H9 (cell line): ENCODE data around the gene GET3. TPM values are rescaled to one million over a fixed set of nuclear protein-coding genes. Genes with fewer than 3 reads are reported as not detected.
A peak's percentile ranks its signal among the peaks of the same experiment; 100 is the strongest.

Source experiments
- DNase-seq: peaks from one replicate; pipeline ENCODE4 v3.0.0-alpha.2; 2017
- H2AFZ ChIP-seq: one replicate; pipeline ENCODE4 v1.6.1; 2013; ENCODE audit warnings: mild to moderate bottlenecking, low read length, control low read depth, moderate library complexity
- H2AK5ac ChIP-seq: 2 replicates; pipeline ENCODE4 v1.6.1; 2013; ENCODE audit warnings: low read length, control low read depth, mixed read lengths; ENCODE audit not compliant: insufficient read length
- H2BK120ac ChIP-seq: one replicate; pipeline ENCODE4 v1.6.1; 2013; ENCODE audit warnings: low read depth, mild to moderate bottlenecking, low read length, control low read depth, inconsistent platforms; ENCODE audit not compliant: poor library complexity, severe bottlenecking
- H2BK12ac ChIP-seq: 2 replicates; pipeline ENCODE4 v1.6.1; 2013; ENCODE audit warnings: low read length, control low read depth, mixed read lengths, low read depth; ENCODE audit not compliant: insufficient read length
- H2BK15ac ChIP-seq: 2 replicates; pipeline ENCODE4 v1.6.1; 2013; ENCODE audit warnings: low read depth, low read length, control low read depth
- H2BK20ac ChIP-seq: one replicate; pipeline ENCODE4 v1.6.1; 2013; ENCODE audit warnings: low read depth, mild to moderate bottlenecking, low read length, control low read depth, inconsistent platforms; ENCODE audit not compliant: poor library complexity, severe bottlenecking
- H2BK5ac ChIP-seq: 2 replicates; pipeline ENCODE4 v1.6.1; 2013; ENCODE audit warnings: low read length, control low read depth, mixed read lengths; ENCODE audit not compliant: insufficient read length
- H3K14ac ChIP-seq: 2 replicates; pipeline ENCODE4 v1.6.1; 2013; ENCODE audit warnings: low read length, control low read depth; ENCODE audit not compliant: insufficient read depth
- H3K18ac ChIP-seq: 2 replicates; pipeline ENCODE4 v1.6.1; 2013; ENCODE audit warnings: low read depth, mild to moderate bottlenecking, mixed read lengths, low read length, control low read depth; ENCODE audit not compliant: insufficient read length
- H3K23ac ChIP-seq: 2 replicates; pipeline ENCODE4 v1.6.1; 2013; ENCODE audit warnings: low read length, control low read depth, mixed read lengths, low read depth; ENCODE audit not compliant: insufficient read length
- H3K23me2 ChIP-seq: 2 replicates; pipeline ENCODE4 v1.6.1; 2013; ENCODE audit warnings: low read depth, mild to moderate bottlenecking, mixed read lengths, low read length, control low read depth; ENCODE audit not compliant: insufficient read length, poor library complexity, severe bottlenecking
- H3K27ac ChIP-seq: 2 replicates; pipeline ENCODE4 v1.5.1; 2013; ENCODE audit warnings: low read length, control low read depth, mixed read lengths, low read depth; ENCODE audit not compliant: insufficient read length
- H3K27me3 ChIP-seq: 2 replicates; pipeline ENCODE4 v1.6.1; 2013; ENCODE audit warnings: low read length, control low read depth, inconsistent platforms; ENCODE audit not compliant: insufficient read depth
- H3K4ac ChIP-seq: 2 replicates; pipeline ENCODE4 v1.6.1; 2013; ENCODE audit warnings: low read depth, mild to moderate bottlenecking, control low read depth, inconsistent platforms, low read length, moderate library complexity
- H3K4me1 ChIP-seq: 2 replicates; pipeline ENCODE4 v1.6.1; 2013; ENCODE audit warnings: low read length, control low read depth, inconsistent platforms; ENCODE audit not compliant: insufficient read depth
- H3K4me2 ChIP-seq: 2 replicates; pipeline ENCODE4 v1.6.1; 2013; ENCODE audit warnings: low read length, control low read depth, mixed read lengths; ENCODE audit not compliant: insufficient read length, insufficient read depth
- H3K56ac ChIP-seq: 2 replicates; pipeline ENCODE4 v1.6.1; 2013; ENCODE audit warnings: low read depth, mild to moderate bottlenecking, mixed read lengths, low read length, control low read depth; ENCODE audit not compliant: insufficient read length
- H3K79me1 ChIP-seq: 2 replicates; pipeline ENCODE4 v1.6.1; 2013; ENCODE audit warnings: low read depth, mild to moderate bottlenecking, moderate library complexity, low read length, control low read depth, inconsistent platforms; ENCODE audit not compliant: insufficient read depth, poor library complexity, severe bottlenecking
- H3K79me2 ChIP-seq: 2 replicates; pipeline ENCODE4 v1.6.1; 2013; ENCODE audit warnings: low read length, control low read depth, inconsistent platforms; ENCODE audit not compliant: insufficient read depth
- H3K9ac ChIP-seq: 2 replicates; pipeline ENCODE4 v1.6.1; 2013; ENCODE audit warnings: low read length, control low read depth, mixed read lengths; ENCODE audit not compliant: insufficient read length; ENCODE audit errors: extremely low read depth
- H3K9me3 ChIP-seq: one replicate; pipeline ENCODE4 v1.6.1; 2013; ENCODE audit warnings: low read depth, low read length, inconsistent platforms; ENCODE audit not compliant: control insufficient read depth
- H3T11ph ChIP-seq: one replicate; pipeline ENCODE4 v1.6.1; 2013; ENCODE audit warnings: mild to moderate bottlenecking, low read length, control low read depth, inconsistent platforms
- H4K20me1 ChIP-seq: one replicate; pipeline ENCODE4 v1.6.1; 2013; ENCODE audit not compliant: control insufficient read depth, insufficient read length, insufficient read depth
- H4K5ac ChIP-seq: 2 replicates; pipeline ENCODE4 v1.6.1; 2013; ENCODE audit warnings: low read depth, mild to moderate bottlenecking, mixed read lengths, low read length, control low read depth; ENCODE audit not compliant: insufficient read length
- H4K8ac ChIP-seq: replicated peaks from 2 replicates; pipeline ENCODE4 v1.6.1; 2013; ENCODE audit warnings: low read length, control low read depth, mixed read lengths, low read depth; ENCODE audit not compliant: insufficient read length
- H4K91ac ChIP-seq: 2 replicates; pipeline ENCODE4 v1.6.1; 2013; ENCODE audit warnings: low read depth, mild to moderate bottlenecking, moderate library complexity, mixed read lengths, low read length, control low read depth; ENCODE audit not compliant: insufficient read length
- H3K27ac Mint-ChIP-seq, 3 experiments: 2 replicates in 2 of 3; 3 replicates in 1 of 3; pipeline ENCODE4 v1.8.0; 2020 to 2021; ENCODE audit warnings: mixed read lengths in 3 of 3, mild to moderate bottlenecking in 1 of 3, moderate library complexity in 1 of 3
- H3K27me3 Mint-ChIP-seq: 2 replicates; pipeline ENCODE4 v1.8.0; 2021; ENCODE audit warnings: low read depth, mild to moderate bottlenecking, moderate library complexity, mixed read lengths
- H3K36me3 Mint-ChIP-seq, 3 experiments: 2 replicates in 2 of 3; 3 replicates in 1 of 3; pipeline ENCODE4 v1.8.0; 2020 to 2021; ENCODE audit warnings: low read depth in 3 of 3, mixed read lengths in 3 of 3; ENCODE audit not compliant: insufficient read depth in 1 of 3
- H3K4me1 Mint-ChIP-seq, 2 experiments: 2 replicates each; pipeline ENCODE4 v1.8.0; 2020; ENCODE audit warnings: mixed read lengths in 2 of 2
- H3K4me3 Mint-ChIP-seq, 2 experiments: 2 replicates in 1 of 2; 3 replicates in 1 of 2; pipeline ENCODE4 v1.8.0; 2020 to 2021; ENCODE audit warnings: mild to moderate bottlenecking in 2 of 2, mixed read lengths in 2 of 2, moderate library complexity in 1 of 2
- H3K9me3 Mint-ChIP-seq, 2 experiments: 2 replicates in 1 of 2; 3 replicates in 1 of 2; pipeline ENCODE4 v1.8.0; 2020; ENCODE audit warnings: mild to moderate bottlenecking in 2 of 2, mixed read lengths in 2 of 2, moderate library complexity in 1 of 2
- CTCF ChIP-seq: fragments of 200-600 bp; sonication (generic); conservative IDR thresholded peaks from 3 replicates; pipeline ENCODE4 v1.8.0; 2021; ENCODE audit warnings: antibody characterized with exemption, mild to moderate bottlenecking
- WGBS: extraction: QIAGEN DNeasy Blood & Tissue Kit; methylation state at CpG from one replicate; pipeline ENCODE4 v1.1.7; 2013; ENCODE audit warnings: missing lambda C conversion rate, low lambda C conversion rate, mixed read lengths; ENCODE audit not compliant: insufficient read length; ENCODE audit errors: extremely low coverage; 5-methylcytosine and 5-hydroxymethylcytosine counted together
- total RNA-seq: library from RNA; stranded (reverse); gene quantifications from 2 replicates; pipeline ENCODE4 v1.2.1, GENCODE V29; 2021

Gene GET3
- total RNA-seq, 1 experiment from 2014 or later, result 81.6 TPM

- Histone ChIP-seq H3K9ac (peak overlapping the region; percentile 83), H3K14ac (no peak overlapping the region), H2AFZ (no peak overlapping the region), H3K4ac (no peak overlapping the region), H4K20me1 (no peaks in the 10 kb centered on the region), H3K4me1 (no peaks in the 10 kb centered on the region), H3T11ph (no peak overlapping the region), H4K91ac (no peak overlapping the region), H2BK15ac (no peak overlapping the region), H2AK5ac (no peak overlapping the region), H2BK20ac (no peak overlapping the region), H2BK120ac (no peak overlapping the region), H3K27me3 (no peaks in the 10 kb centered on the region), H2BK5ac (no peak overlapping the region), H3K79me2 (peaks cover 26% of the 10 kb centered on the region; the same call in 1 of the 2 replicates), H3K18ac (no peak overlapping the region), H3K23me2 (peaks cover 22% of the 10 kb centered on the region), H4K5ac (no peak overlapping the region), H3K23ac (no peak overlapping the region), H3K9me3 (no peaks in the 10 kb centered on the region), H3K79me1 (peaks cover 10% of the 10 kb centered on the region), H2BK12ac (no peak overlapping the region), H3K56ac (no peak overlapping the region), H3K4me2 (peak overlapping the region; percentile 66), H3K27ac (no peak overlapping the region), H4K8ac (no peak overlapping the region)
- H3K9me3 Mint-ChIP-seq, result no peaks in the 10 kb centered on the region
- H3K27me3 Mint-ChIP-seq, result no peaks in the 10 kb centered on the region
- H3K4me1 Mint-ChIP-seq, result peaks cover 15 to 18% of the 10 kb centered on the region in 2 experiments
- no peak for TF ChIP-seq CTCF
- H3K4me3 Mint-ChIP-seq, result peak overlapping the region; percentile 97
- H3K27ac Mint-ChIP-seq, result peak overlapping the region; percentile 96 to 98 (median 98); a peak in 6 of 7 replicates
- WGBS, result no CpG with 5 or more reads among the region's 59 CpGs
- no peak for DNase-seq
- H3K36me3 Mint-ChIP-seq, result peaks cover 33 to 46% (median 34%) of the 10 kb centered on the region in 3 experiments; a peak in 6 of 7 replicates
Measured at GRCh38 chr19:12720851-12721655, 16.2 kb upstream of the GET3 start.
